H54 (cell line): ENCODE results near the gene PYROXD2.
A peak's percentile ranks its signal among the peaks of the same experiment; 100 is the strongest.
"Not testable (repeated sequence)": the region's sequence is repeated elsewhere in the genome, so short reads cannot be mapped to it uniquely, and the experiment has no call there.

Experiments
- DNase-seq: peaks from one replicate; pipeline ENCODE4 v3.0.0; 2011; ENCODE audit warnings: low spot score, mixed read lengths; ENCODE audit not compliant: insufficient read length
- FAIRE-seq: peaks from 3 replicates; lab custom pipeline; 2011; peaks lifted over from hg19 to GRCh38; lab: Jason Lieb, UNC
- POLR2A ChIP-seq: IDR thresholded peaks from 2 replicates; pipeline ENCODE4 v1.6.1; 2011; ENCODE audit warnings: low read depth, mild to moderate bottlenecking, low read length

PYROXD2 gene

DNA sequence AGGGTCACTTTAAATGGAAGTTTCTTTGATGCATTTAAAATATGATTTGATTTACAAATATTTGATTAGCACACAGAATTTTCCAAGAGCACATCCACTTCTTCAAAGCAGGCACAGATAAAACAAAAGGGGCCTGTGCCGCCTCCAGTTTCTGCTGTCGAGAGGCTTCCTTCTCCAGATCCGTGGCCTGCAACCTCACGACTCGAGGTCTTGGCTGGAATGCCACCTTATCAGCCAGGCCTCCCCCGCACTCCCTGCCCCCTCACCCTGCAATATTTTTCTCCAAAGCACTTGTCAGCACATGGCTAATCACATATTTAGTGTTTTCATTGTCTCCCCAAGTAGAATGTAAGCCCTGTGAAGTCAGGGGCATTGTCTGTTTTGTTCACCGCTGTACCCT lies 12.5 kb downstream of the PYROXD2 start:
- no peak for DNase-seq
- FAIRE-seq, result no peak
- TF ChIP-seq POLR2A, result no peak

DNA sequence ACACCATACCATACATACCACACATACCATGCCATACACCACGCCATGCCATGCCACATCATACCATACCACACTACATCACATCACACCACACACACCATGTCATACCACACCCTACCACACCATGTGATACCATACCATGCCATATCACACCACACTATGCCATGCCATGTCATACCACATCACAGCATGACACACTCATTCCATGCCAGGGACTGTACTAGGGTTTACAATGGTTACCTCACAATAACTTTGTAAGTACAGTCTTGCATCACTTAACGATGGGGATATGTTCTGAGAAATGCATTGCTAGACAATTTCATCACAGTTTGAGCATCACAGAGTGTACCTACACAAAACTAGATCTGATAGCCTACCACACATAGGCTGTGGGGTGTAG lies 14.5 kb downstream of the PYROXD2 start:
- TF ChIP-seq POLR2A, result no peak
- no peak for DNase-seq
- FAIRE-seq, result no peak

DNA sequence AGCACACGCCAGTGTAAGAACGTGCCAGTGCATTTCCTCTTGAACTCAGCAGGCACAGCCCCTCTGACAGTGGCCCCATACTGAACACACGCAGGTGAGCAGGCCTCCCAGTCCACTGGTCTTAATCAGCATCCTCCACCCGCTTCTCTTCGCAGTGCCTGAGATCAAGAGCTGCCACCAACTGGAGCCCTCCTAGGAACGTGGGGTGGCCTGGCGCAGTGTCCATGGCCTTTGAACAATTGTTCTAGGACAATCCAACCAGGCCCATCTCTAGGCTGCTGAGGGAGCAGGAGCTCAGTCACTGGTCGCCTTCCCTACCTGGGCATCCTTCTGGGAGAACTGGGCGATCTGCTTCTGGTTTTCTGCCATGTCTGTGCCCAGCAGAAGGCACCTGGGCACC lies 15.2 kb downstream of the PYROXD2 start:
- no peak for FAIRE-seq
- DNase-seq, result no peak
- TF ChIP-seq POLR2A, result no peak

DNA sequence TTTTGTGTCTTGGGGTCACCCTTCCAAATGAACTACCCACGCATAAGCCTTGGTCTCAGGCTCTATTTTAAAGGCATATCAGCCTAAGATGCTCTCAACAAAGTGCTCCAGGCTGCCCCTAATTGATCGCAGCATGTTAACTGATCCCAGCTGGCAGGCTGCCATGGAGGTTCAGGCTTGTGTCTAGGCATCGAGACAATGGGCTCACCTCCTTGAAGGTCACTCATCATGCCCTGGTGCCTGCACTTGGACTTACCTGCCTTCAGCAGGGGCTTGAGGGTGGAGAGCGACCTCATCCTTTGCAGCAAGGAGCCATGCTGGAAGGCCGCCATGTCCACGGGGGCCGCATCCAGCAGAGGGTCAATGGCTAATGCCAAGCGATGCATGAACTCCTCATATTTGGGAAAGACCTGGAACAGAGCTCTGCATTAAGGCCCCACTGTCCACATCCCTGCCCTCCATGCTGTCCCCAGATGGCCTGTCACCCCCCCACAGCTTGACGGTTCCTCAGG lies 17.8 kb downstream of the PYROXD2 start:
- no peak for TF ChIP-seq POLR2A
- DNase-seq (no peak), FAIRE-seq (no peak)

DNA sequence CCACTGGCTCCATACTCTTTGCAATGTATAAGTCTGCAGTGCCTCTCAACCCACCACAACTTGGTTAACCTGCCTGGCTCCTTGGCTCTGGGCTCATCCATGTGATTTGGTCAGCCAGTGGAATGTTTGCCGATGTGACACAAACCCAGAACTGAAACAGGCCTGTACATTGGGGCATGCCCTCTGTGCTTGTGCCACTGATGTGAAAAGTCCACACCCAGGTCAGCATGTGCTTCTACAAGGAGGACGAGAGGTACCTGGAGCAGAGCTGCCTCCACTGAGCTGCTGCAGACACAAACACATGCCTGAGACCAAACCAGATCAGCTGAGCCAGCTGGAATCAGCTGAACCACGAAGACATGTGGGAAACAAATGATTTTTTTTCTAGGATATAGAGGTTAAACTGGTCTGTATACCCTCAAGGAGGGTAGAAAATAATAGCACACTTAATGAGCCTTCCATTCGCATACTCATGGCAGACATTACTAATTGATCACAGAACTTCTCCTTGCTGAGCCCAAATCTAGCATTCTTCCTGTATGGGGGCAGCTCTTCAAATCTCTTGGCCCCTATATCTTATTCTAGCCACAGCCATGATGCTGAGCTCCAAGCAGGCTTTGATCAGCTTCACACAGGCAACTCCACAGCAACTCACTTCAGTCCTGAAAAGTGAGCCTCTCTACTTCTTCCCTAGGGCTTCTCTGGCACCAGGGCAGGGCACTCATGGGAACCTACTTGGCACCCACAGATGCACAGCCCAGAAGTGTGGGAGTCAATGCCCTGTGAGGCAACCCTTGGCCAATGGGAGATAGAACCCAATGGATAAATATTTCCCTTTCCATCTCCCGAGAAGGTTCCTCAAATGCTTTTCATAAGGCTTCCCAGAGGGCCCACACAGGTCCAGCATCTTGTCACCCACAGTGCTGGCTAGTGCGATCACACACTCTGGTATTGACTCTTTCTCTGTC lies 18.6 kb downstream of the PYROXD2 start:
- DNase-seq (no peak), FAIRE-seq (no peak)
- TF ChIP-seq POLR2A, result no peak

DNA sequence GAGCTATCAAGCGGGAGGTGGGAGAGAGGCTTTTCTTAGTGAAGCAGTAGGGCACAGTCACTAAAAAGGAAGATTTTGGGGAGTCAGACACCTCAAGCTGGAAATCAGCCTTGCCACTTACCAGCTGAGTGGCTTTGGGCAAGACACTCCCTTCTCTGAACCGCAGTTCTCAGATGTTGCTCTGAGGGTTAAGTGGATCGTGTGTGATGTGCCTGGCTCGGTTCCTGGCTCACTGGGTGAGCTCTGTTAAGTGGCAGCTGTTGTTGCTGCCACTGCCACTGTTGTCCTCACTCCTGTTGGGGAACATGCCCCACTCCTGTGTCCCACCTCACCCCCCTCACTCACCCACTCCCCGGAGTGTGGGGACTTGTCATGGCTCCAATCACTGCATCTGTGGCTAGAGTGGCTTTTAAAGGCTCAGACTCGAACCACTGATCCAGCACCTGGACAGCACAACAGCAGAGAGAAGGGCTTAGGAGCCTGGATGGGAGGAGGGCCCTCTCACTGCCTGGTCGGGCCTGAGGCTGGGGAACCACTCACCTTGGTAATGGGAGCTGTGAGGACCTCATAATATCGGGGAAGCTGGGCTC lies 20.0 kb downstream of the PYROXD2 start:
- no peak for FAIRE-seq
- TF ChIP-seq POLR2A, result no peak
- no peak for DNase-seq

DNA sequence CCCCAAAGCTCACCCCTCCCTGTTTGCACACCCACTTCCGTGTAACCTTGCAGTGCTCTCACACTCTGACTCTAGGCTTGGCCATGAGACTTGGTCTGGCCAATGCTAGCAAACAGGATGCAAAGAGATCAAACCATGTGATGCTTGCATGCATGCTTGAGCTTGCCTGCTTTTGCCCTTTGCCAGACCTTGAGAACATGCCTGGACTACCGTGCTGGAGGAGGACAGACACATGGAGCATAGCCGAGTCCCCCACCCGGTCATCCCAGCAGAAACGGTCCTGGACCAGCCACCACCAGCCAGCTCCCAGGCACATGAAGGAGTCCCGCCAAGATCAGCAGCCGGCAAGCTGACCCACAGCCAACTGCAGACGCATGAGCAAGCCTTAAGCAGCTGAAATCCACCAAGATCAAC lies 23.4 kb downstream of the PYROXD2 start:
- DNase-seq, result no peak
- TF ChIP-seq POLR2A, result no peak
- FAIRE-seq, result no peak

DNA sequence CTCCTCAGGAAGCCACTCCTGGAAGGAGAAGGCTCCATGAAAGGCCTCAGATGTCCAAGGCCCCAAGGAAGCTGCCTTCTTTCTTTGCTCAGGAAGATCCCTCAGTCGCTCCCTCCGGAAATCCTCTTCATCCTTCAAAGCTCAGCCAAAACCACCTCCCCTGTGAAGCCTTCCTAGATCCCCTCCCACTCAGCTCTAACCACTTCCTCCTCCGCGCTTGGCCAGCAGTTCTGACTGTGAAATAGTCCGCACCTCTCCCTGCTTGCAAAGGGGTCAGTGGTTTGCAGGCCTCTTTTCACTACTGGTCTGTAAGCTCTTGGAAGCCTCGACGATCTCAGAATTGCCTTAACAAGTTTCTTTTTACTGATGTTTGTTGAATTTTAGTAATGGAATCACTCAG lies 23.9 kb downstream of the PYROXD2 start:
- FAIRE-seq, result no peak
- DNase-seq, result no peak
- TF ChIP-seq POLR2A, result no peak

DNA sequence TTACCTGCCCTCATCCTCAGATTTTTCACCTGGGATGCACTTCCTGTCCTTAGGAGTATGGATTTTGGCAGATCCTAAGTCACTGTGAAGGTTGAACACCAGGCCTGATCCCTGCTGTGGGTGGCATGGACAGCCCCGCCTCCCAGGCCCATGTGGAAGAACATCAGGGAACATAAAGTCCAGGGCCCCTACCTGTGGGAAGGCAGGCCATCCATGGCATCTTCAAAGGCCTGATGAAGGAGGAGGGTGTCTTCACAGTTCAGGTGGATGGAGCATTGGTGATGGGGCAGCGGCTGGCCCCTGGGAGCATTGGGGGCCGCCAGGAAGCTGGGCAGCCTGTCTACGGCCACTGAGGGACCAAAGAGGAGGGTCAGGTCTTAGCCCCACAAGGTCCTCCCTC lies 24.6 kb downstream of the PYROXD2 start:
- FAIRE-seq, result no peak
- DNase-seq, result no peak
- no peak for TF ChIP-seq POLR2A

DNA sequence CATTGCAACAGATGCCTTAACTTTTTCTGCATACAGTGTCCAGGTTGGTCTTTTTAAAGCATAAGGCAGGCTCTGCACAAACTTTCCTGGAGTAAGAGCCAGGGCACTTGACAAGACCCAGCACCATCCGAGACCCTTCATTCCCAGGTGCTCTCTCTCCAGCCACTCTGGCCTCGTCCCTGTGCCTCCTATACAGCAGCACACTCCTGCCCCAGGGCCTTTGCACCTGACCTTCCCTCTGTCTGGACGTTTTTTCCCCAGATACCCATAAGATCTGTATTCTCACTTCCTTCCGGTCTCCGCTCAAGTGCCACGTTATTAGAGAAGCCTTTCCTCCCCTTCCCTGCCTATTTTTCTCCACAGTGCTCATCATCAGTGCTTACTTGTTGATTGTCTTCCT lies 25.6 kb downstream of the PYROXD2 start:
- FAIRE-seq, result no peak
- no peak for TF ChIP-seq POLR2A
- no peak for DNase-seq

DNA sequence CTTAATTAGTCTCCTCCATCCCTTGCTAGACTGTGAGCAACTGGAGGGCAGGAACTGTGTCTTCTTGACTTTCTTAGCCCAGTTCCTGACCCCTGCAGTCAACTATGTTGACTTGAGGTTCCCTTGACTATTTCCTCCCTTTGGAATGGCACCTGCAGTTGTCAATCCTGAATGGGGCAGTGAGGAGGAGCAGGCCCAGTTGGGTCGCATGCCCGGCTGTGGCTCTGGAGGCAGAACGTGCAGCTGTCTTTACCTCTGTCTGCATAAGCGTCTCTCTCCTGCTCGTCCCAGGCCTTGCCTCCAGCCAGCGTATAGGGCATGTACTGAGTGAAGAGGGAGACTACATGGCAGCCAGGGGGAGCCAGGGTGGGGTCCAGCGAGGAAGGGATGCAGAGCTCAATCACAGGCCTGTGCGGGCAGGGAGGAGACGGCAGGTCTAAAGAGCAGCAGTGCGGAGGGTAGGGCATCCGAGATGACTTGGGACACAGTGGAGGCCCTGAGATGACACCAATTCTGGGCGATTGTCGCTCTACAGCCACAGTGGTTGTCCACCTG lies 26.8 kb downstream of the PYROXD2 start:
- no peak for DNase-seq
- no peak for TF ChIP-seq POLR2A
- FAIRE-seq, result no peak

DNA sequence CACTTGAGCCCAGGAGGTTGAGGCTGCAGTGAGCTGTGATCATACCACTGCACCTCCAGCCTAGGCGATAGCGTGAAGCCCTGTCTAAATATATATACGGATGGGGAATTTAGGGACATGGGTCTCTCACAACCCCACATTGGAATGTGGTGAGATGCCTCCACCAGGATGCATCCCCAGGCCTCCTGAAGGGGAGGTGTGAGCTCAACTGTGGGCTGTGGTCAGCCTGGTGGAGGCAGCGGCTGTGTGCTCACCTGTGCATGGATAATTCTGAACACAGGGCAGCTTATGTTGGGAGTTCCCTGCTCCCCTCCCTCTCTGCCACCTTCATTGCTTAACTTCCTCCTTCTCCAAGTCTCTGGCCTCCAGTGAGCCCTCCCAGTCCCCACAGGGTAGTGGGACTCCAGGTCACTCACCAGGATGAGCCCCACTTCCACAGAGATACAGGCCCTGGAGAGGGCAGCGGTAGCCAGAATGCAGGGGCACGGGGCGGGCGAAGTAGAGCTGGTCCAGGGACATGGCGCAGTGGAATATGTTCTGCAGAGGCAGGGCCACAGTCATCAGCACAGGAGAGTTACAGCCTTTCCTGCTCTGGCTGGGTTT lies 30.4 kb downstream of the PYROXD2 start:
- no peak for TF ChIP-seq POLR2A
- FAIRE-seq, result no peak

DNA sequence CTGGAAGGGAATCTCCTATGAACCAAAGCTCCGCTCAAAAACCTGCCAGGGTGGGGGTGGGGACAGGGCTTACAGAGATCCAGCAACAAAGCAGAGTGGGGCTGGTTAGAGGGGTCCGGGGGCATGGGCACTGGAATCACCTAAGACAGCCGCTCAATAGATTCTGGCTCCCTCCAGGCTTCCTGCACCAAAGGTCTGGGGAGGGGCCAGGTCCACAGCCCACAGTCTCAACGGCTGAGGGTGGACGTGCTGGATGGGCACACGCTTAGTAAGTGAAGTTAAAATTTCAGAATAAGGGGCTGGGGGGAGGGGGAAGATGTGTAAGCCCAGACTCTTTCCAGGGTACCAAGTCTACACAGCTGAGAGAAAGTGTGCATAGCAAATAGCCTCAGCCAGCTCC lies 31.1 kb downstream of the PYROXD2 start:
- TF ChIP-seq POLR2A, result no peak
- no peak for DNase-seq
- FAIRE-seq, result no peak

More for the DNA sequence above, 30.4 kb downstream of the PYROXD2 start:
- no peak for DNase-seq

DNA sequence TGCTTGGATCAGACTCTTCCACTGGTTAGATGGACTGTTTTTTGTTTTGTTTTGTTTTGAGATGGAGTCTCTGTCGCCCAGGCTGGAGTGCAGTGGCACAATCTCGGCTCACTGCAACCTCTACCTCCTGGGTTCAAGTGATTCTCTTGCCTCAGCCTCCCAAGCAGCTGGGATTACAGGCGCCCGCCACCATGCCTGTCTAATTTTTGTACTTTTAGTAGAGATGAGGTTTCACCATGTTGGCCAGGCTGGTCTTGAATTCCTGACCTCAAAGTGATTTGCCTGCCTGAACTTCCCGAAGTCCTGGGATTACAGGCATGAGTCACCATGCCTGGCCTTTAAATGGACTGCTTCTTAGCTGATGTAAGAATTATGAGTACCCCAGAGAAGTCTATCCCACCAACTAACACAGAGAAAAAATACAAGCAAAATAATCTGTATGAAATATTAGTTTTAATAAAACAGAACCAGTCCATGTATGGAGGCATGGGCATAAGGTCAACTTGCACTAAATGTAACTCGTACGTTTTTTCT lies 31.8 kb downstream of the PYROXD2 start:
- peak; percentile 33 for DNase-seq
- FAIRE-seq, result not testable (repeated sequence)

DNA sequence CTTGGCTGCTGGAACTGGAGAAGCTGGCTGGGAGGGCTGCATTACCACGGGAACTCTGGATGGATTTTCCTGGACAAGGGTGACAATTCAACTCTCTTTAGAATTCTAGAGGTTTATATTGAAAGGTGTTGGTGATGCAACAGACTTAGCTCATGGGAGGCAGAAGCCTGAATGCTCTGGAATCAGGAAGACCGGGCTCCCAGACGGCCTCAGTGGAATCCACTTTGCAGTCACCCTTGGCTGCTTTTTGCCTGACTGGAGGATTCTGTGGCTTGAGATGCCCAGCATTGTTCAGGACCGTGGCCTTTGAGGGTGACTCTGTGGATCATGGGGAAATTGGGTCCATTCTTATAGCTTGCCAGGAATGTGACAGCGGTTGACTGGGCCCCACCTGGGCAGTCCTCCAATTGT lies 32.3 kb downstream of the PYROXD2 start:
- FAIRE-seq (no peak), DNase-seq (no peak)
- no peak for TF ChIP-seq POLR2A
